GM21786 (cell line): ENCODE results near the gene FRK.
"Not testable (repeated sequence)": the region's sequence is repeated elsewhere in the genome, so short reads cannot be mapped to it uniquely, and the experiment has no call there.

Experiments
- ATAC-seq: cut with Tn5 transposase; IDR thresholded peaks from one replicate; pipeline ENCODE4 v1.9.1; 2021; ENCODE audit not compliant: unreplicated experiment

The FRK gene

GRCh38 chr6:115894426-115894992 lies 166.2 kb downstream of the FRK start:
- no peak for ATAC-seq

- ATAC-seq = no peak
These were observed 168.9 kb downstream of the FRK start for GRCh38 chr6:115891750-115892149.

- peak; percentile 95 for ATAC-seq
These were observed 169.5 kb downstream of the FRK start for GRCh38 chr6:115891111-115891669.

GRCh38 chr6:115890238-115890637 lies 170.5 kb downstream of the FRK start:
- ATAC-seq = no peak

- ATAC-seq = not testable (repeated sequence)
These were observed 171.8 kb downstream of the FRK start for GRCh38 chr6:115888687-115889470.

GRCh38 chr6:115887891-115888290 lies 172.8 kb downstream of the FRK start:
- no peak for ATAC-seq

- ATAC-seq = peak; percentile 59
These were observed 174.9 kb downstream of the FRK start for GRCh38 chr6:115885636-115886366.

- no peak for ATAC-seq
These were observed 177.9 kb downstream of the FRK start for GRCh38 chr6:115882771-115883170.

- ATAC-seq = no peak
These were observed 178.5 kb downstream of the FRK start for GRCh38 chr6:115882174-115882573.
